ENCODE results near the gene EIF2AK2. TPM values are rescaled to one million over a fixed set of nuclear protein-coding genes. Genes with fewer than 3 reads are reported as not detected.

The EIF2AK2 gene
- total and polyA plus RNA-seq, 2 donors from 2014 or later, result 6.4 to 37.6 TPM

DNA sequence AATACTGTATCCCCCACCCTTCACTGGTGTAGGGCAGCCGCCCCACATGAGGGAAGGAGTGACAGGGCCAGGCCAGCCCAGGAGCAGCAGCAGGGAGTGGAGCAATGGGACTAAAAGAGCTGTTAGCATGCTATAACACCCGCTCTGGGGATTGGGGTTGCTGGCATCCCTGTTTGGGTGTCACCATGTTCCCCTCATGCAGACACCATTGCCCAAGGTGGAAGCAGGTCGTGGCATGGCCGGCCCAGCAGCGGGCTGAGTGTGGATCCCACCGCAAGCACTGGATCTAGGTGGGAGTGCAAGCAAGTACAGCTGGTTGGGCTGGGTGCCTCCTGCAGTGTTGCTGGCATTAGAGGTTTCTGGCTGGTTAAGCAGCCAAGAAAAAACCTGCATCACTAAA lies 35.0 kb upstream of the EIF2AK2 start:
- DNase-seq, result no peak
- no peak overlapping the region for H3K27ac ChIP-seq (ENCODE audit: low read depth in 2 of 2, low read length in 2 of 2)
- intact Hi-C loops (cut with DNase I), result no loop called here
- H3K4me3 ChIP-seq (ENCODE audit: low read length in 3 of 3), result no peak overlapping the region
- no peak for FAIRE-seq
- H3K9me3 ChIP-seq (ENCODE audit: control insufficient read depth in 2 of 3, insufficient read depth in 1 of 3, low read length in 3 of 3), result no peaks in the 10 kb centered on the region
- H3K27me3 ChIP-seq (ENCODE audit: control insufficient read depth, insufficient read depth, low read length), result no peaks in the 10 kb centered on the region
- no peaks in the 10 kb centered on the region for H3K36me3 ChIP-seq (ENCODE audit: control insufficient read depth in 2 of 3, insufficient read depth in 3 of 3, low read length in 3 of 3)
- no peak overlapping the region for H3K9ac ChIP-seq (ENCODE audit: low read length in 3 of 3)
- H3K4me1 ChIP-seq (ENCODE audit: control insufficient read depth in 2 of 3, insufficient read depth in 2 of 3, low read depth in 1 of 3, low read length in 3 of 3), result no peaks in the 10 kb centered on the region
- TF ChIP-seq, protein P1, sequence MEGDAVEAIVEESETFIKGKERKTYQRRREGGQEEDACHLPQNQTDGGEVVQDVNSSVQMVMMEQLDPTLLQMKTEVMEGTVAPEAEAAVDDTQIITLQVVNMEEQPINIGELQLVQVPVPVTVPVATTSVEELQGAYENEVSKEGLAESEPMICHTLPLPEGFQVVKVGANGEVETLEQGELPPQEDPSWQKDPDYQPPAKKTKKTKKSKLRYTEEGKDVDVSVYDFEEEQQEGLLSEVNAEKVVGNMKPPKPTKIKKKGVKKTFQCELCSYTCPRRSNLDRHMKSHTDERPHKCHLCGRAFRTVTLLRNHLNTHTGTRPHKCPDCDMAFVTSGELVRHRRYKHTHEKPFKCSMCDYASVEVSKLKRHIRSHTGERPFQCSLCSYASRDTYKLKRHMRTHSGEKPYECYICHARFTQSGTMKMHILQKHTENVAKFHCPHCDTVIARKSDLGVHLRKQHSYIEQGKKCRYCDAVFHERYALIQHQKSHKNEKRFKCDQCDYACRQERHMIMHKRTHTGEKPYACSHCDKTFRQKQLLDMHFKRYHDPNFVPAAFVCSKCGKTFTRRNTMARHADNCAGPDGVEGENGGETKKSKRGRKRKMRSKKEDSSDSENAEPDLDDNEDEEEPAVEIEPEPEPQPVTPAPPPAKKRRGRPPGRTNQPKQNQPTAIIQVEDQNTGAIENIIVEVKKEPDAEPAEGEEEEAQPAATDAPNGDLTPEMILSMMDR (IDR thresholded peaks at IDR 0.05; ENCODE audit: borderline replicate concordance, extremely low read depth, insufficient read depth), result no peak

DNA sequence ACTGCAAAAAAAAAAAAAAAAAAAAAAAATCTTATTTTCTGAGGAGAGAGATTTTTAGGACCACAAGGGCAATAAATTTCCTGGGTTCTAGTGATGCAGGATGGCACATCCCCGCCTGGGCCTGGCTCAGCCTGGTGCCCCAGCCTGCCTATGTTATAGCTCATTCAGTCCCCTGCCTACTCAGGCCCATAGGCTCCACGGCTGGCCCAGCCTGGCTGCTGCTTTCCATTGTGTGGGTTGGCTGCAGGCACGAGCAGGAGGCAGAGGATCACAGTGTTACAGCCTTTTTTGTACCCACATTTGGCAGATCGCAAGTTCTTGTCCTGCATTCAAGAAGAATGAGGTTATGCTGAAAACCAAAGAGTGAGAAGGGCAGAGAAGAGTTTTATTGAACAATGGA lies 34.5 kb upstream of the EIF2AK2 start:
- Histone ChIP-seq H3K9ac (ENCODE audit: low read length in 3 of 3) (no peak overlapping the region), H3K36me3 (ENCODE audit: control insufficient read depth in 2 of 3, insufficient read depth in 3 of 3, low read length in 3 of 3) (no peaks in the 10 kb centered on the region), H3K9me3 (ENCODE audit: control insufficient read depth in 2 of 3, insufficient read depth in 1 of 3, low read length in 3 of 3) (no peaks in the 10 kb centered on the region), H3K27me3 (ENCODE audit: control insufficient read depth, insufficient read depth, low read length) (no peaks in the 10 kb centered on the region), H3K4me1 (ENCODE audit: control insufficient read depth in 2 of 3, insufficient read depth in 2 of 3, low read depth in 1 of 3, low read length in 3 of 3) (no peaks in the 10 kb centered on the region), H3K4me3 (ENCODE audit: low read length in 3 of 3) (no peak overlapping the region), H3K27ac (ENCODE audit: low read depth in 2 of 2, low read length in 2 of 2) (no peak overlapping the region)
- DNase-seq (no peak), FAIRE-seq (no peak)
- TF ChIP-seq, protein P1 (IDR thresholded peaks at IDR 0.05; ENCODE audit: borderline replicate concordance, extremely low read depth, insufficient read depth), result no peak
- intact Hi-C loops (cut with DNase I), result no loop called here

DNA sequence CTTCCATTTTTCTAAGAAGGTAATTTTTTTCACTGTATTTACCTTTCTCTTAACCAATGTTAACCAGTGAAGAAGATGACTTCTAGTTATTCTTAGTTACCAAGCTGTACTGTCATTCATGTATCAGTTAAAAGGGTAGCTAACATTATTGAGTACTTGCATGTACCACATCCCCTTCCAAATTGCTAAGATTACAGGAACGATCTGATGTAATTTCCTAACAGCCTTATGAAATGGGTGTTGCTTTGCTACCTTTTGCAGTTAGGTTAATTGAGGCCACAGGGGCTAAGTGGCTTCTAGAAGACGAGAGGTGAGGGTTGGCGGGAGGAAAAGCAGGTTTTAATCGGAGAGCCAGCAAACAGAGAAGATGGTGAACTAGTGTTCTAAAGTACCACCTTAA lies 33.5 kb upstream of the EIF2AK2 start:
- DNase-seq, result no peak
- Histone ChIP-seq H3K36me3 (ENCODE audit: control insufficient read depth in 2 of 3, insufficient read depth in 3 of 3, low read length in 3 of 3) (no peaks in the 10 kb centered on the region), H3K27ac (ENCODE audit: low read depth in 2 of 2, low read length in 2 of 2) (no peak overlapping the region), H3K27me3 (ENCODE audit: control insufficient read depth, insufficient read depth, low read length) (no peaks in the 10 kb centered on the region), H3K9ac (ENCODE audit: low read length in 3 of 3) (no peak overlapping the region), H3K9me3 (ENCODE audit: control insufficient read depth in 2 of 3, insufficient read depth in 1 of 3, low read length in 3 of 3) (no peaks in the 10 kb centered on the region), H3K4me3 (ENCODE audit: low read length in 3 of 3) (no peak overlapping the region), H3K4me1 (ENCODE audit: control insufficient read depth in 2 of 3, insufficient read depth in 2 of 3, low read depth in 1 of 3, low read length in 3 of 3) (no peaks in the 10 kb centered on the region)
- FAIRE-seq, result no peak
- TF ChIP-seq, protein P1 (IDR thresholded peaks at IDR 0.05; ENCODE audit: borderline replicate concordance, extremely low read depth, insufficient read depth), result no peak
- intact Hi-C loops (cut with DNase I), result no loop called here

DNA sequence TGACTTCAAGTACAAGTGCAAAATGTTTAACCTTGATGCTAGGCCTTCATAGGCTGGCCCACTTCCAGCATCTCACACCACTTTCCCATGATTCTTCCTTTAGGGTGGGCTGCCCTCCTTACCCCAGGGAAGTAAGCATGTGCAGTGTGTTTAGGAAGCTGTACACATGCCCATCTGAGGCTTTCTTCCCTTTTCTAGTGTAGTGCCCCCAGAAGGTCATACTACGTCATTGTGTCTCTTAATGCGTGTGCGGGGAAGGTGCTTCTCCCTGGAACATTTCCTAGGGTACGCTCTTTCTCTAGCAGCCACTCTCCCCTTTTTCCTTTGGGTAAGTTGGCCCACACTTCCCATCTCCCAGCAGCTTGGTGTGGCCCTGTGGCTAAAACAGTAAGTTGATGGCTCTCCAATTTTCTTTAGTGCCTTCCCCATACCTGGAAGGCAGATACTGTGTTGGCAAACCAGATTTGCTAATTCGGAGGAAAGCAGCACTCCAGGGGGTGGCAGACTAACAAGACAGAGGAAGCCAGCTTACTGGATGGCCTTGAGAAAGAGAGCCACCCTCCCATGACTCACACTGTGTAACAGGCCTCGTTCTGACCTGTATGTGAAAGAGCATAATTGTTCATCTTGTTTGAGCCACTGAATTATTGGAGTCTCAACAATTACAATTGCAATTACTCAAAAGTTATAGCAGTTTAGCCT lies 32.8 kb upstream of the EIF2AK2 start:
- Histone ChIP-seq H3K4me3 (ENCODE audit: low read length in 3 of 3) (no peak overlapping the region), H3K9ac (ENCODE audit: low read length in 3 of 3) (no peak overlapping the region), H3K36me3 (ENCODE audit: control insufficient read depth in 2 of 3, insufficient read depth in 3 of 3, low read length in 3 of 3) (no peaks in the 10 kb centered on the region), H3K4me1 (ENCODE audit: control insufficient read depth in 2 of 3, insufficient read depth in 2 of 3, low read depth in 1 of 3, low read length in 3 of 3) (no peaks in the 10 kb centered on the region), H3K27me3 (ENCODE audit: control insufficient read depth, insufficient read depth, low read length) (no peaks in the 10 kb centered on the region), H3K9me3 (ENCODE audit: control insufficient read depth in 2 of 3, insufficient read depth in 1 of 3, low read length in 3 of 3) (no peaks in the 10 kb centered on the region), H3K27ac (ENCODE audit: low read depth in 2 of 2, low read length in 2 of 2) (no peak overlapping the region)
- FAIRE-seq (no peak), DNase-seq (no peak)
- TF ChIP-seq, protein P1 (IDR thresholded peaks at IDR 0.05; ENCODE audit: borderline replicate concordance, extremely low read depth, insufficient read depth), result no peak
- intact Hi-C loops (cut with DNase I), result no loop called here
